GM12875 (cell line): ENCODE results near the gene CROCC2.

Experiments
- H3K4me3 ChIP-seq: one replicate; pipeline ENCODE4 v1.5.1; 2011; ENCODE audit warnings: low read depth, low read length, control low read depth
- TF ChIP-seq, protein P1 (sequence below): IDR thresholded peaks from 2 replicates; pipeline ENCODE4 v1.5.1; 2011; ENCODE audit warnings: low read depth, mild to moderate bottlenecking, control low read depth, inconsistent platforms, low read length, moderate library complexity, borderline replicate concordance; ENCODE audit not compliant: insufficient read depth

Gene CROCC2

DNA sequence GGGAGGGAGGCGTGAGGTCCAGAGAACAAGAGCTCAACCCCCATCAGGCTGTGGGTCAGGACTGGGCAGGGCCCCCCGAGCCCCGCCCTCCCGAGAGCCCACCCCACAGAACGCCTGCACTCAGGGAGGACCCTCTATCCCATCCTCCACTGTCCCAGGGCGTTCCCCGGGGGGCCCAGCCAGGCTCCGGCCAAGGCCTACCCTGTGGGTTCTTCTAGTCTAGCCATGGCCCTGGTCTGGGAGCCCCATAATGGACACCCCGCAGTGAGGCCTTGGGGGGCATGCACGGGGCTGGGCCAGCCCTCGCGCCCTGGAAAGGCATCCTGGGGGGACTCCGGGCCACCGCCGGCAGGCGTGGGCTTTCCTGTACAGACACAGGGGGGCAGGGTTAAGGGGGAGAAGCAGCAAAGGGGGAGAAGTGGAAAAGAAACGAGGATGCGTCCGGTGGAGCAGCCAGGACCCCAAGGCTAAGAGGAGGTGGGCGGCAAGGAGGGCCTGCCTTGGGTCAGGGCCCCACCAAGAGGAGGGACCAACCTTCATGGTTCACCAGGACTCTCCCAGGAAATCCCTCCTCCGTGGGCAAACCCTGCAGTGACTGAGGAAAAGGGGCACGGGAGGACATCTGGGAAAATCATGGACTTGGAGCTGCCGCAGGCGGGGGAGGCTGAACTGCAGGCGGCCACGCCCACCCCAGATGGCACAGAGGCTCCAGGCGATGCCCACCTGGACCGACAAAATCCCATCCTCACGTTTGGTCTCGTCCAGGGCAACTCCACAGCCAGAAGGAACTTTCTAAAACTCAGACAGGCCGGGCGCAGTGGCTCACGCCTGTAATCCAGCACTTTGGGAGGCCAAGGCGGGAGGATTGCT lies 2.7 kb upstream of the CROCC2 start:
- no peak overlapping the region for H3K4me3 ChIP-seq
- TF ChIP-seq, protein P1, sequence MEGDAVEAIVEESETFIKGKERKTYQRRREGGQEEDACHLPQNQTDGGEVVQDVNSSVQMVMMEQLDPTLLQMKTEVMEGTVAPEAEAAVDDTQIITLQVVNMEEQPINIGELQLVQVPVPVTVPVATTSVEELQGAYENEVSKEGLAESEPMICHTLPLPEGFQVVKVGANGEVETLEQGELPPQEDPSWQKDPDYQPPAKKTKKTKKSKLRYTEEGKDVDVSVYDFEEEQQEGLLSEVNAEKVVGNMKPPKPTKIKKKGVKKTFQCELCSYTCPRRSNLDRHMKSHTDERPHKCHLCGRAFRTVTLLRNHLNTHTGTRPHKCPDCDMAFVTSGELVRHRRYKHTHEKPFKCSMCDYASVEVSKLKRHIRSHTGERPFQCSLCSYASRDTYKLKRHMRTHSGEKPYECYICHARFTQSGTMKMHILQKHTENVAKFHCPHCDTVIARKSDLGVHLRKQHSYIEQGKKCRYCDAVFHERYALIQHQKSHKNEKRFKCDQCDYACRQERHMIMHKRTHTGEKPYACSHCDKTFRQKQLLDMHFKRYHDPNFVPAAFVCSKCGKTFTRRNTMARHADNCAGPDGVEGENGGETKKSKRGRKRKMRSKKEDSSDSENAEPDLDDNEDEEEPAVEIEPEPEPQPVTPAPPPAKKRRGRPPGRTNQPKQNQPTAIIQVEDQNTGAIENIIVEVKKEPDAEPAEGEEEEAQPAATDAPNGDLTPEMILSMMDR = no peak

DNA sequence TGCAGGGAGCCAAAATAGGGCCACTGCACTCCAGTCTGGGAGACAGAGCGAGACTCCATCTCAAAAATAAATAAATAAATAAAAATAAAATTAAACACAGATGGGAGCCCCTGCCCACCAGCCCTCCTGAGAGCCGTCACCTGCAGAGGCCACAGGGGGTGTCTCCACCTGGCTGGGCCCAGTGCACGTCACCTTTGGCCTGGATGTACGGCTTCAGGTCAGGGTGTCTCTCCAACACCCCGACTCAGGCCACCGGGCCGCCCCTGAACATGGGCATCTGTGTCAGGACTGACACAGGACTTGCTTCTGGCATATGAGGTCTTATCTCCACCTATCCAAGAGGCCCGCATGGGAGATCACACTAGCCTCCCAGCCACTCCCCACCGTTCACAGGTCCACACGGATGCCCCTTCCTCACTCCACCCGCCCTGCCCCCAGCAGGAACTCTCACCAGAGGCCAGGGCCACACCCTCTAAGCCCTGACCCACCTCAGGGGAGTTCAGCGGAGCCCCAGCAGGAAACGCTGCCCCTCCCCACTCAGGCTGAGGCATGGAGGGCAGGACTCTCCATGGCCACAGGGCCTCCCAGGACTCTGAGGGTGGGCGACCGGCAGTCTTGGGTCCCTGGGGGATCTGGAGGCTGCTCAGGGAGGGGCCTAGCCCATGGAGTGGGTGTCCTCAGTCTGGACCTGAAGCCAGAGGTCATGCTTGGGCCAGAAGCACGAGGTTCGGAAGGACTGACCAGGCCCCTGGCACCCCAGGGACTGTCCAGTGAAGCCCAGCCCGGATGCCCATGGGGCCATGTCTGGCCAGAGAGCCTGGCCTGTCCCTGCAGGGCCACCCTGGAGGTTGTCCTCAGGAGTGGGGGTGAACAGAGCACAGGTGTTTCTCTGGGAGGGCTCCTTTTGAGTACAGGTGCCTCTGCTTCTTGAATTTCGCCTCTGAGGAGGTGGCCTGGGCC lies 1.6 kb upstream of the CROCC2 start:
- TF ChIP-seq, protein P1 = no peak
- H3K4me3 ChIP-seq = no peak overlapping the region

DNA sequence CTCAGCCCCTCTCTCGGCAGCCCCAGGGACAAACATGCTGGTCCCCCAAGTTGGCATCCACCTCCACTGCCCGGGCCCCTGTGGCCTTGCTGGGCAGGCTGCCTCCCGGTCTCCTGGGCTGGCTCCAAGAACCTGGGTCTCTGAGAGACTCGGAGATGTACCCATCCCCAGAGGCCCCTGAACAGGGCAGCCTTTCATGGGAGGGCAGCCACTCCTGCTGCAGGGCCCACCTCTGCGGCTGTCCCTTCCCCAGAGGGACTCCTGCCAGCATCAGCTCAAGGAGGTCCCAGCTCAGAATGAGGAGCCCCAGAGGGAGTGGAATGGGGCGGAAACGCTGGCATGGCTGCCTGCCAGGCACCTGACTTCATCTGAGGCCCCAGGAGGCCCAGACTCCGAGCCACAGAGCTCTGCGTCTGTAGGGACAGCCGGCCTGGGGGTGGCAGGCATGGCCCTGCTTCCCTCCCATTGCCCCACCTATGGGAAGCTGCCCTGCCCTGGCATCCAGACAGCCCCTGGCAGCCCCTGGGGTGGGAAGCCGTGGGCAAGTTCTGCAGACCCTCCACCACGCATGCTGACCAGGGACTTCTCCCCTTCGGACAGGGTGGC lies 857 bp upstream of the CROCC2 start:
- TF ChIP-seq, protein P1 = no peak
- H3K4me3 ChIP-seq = no peak overlapping the region

DNA sequence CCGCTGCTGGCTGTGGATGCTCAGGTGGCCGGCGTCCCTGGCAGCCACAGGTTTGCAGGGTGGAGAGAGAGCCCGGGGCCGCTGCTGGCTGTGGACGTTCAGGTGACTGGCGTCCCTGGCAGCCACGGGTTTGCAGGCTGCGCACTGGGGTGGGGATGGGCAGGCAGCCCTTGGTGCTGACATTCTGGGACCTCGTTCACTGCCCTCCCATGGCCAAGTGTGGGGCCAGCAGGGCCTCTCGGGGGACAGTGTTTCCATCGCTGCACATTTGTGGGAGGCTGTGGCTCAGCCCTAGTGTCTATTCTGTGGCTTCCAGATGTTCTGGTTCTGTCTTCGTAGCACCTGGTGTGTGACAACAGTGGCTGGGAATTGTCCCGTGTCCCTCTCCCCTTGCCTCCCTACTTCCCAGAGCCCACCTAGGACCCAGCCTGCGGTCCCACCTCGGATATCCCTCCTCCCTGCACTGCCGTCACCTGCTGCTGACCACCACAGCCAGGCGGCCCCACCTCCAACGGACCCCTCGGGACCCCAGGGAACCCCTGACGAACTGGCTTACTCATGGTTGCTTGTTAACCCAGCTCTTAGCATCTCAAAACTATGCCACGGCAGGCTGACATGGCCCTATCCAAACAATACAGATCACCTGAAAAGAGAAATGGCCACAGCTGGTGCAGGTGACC lies 915 bp downstream of the CROCC2 start:
- H3K4me3 ChIP-seq = no peak overlapping the region
- TF ChIP-seq, protein P1 = no peak

DNA sequence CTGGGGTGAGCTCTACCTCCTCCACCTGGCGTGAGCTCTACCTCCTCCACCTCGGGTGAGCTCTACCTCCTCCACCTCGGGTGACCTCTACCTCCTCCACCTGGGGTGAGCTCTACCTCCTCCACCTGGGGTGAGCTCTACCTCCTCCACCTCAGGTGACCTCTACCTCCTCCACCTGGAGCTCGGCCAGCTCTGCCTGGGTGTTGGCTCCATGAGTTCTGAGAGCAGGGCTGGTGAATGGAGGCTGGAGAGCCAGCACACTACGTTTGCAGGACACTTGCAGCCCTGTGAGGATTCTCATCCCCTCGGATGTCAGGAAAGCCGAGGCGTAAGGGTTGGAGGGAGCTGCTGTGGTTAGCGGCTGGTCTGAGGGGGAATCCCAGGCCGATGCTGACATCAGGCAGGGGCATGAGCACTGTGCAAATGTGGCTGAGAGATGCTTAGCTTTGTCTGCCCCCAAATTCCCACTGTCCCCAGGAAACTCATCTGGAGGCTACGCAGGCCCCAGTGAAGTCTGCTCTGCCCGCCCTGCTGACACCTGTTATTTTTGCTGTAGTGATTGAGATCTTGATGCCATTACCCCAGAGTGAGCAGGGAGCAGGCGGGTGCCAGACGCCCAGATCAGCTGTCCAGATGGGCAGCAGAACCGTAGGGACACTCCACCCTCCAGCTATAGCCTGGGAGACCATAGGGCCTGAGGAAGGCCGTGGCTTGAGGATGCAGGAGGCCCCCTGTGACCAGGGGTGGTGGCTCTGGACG lies 3.3 kb downstream of the CROCC2 start:
- TF ChIP-seq, protein P1 = no peak
- H3K4me3 ChIP-seq = no peak overlapping the region
